Activated CD4-positive, alpha-beta memory T cell treated with anti-CD3 and anti-CD28 coated beads for 36 hours (primary cell): Measurements from ENCODE around the gene RNASEH2B. TPM values are rescaled to one million over a fixed set of nuclear protein-coding genes. Genes with fewer than 3 reads are reported as not detected.

Experiments used
- CTCF ChIA-PET: fragments of 350-600 bp; sonication (Branson Sonifier 250); formaldehyde crosslinking; loops from one replicate; lab custom pipeline; 2021; ENCODE audit warnings: antibody characterized with exemption, inconsistent platforms; lab: Charles Lee
- POLR2A ChIA-PET: fragments of 350-600 bp; sonication (Branson Sonifier 250); formaldehyde crosslinking; loops from one replicate; lab custom pipeline; 2021; ENCODE audit warnings: antibody characterized with exemption; lab: Charles Lee
- DNase-seq: peaks from one replicate; pipeline ENCODE4 v3.0.0-alpha.2; 2020
- H3K27ac Mint-ChIP-seq: one replicate; pipeline ENCODE4 v1.8.0; 2021; ENCODE audit warnings: mixed read lengths
- H3K27me3 Mint-ChIP-seq: one replicate; pipeline ENCODE4 v1.8.0; 2021; ENCODE audit warnings: mixed read lengths
- H3K36me3 Mint-ChIP-seq: one replicate; pipeline ENCODE4 v1.8.0; 2021; ENCODE audit warnings: mixed read lengths
- H3K4me1 Mint-ChIP-seq: one replicate; pipeline ENCODE4 v1.8.0; 2021; ENCODE audit warnings: low read depth, mixed read lengths
- H3K4me3 Mint-ChIP-seq: one replicate; pipeline ENCODE4 v1.8.0; 2021; ENCODE audit warnings: mild to moderate bottlenecking, mixed read lengths
- H3K9me3 Mint-ChIP-seq: one replicate; pipeline ENCODE4 v1.8.0; 2021; ENCODE audit warnings: mixed read lengths
- intact Hi-C: fragments of 100-400 bp; cut with micrococcal nuclease; formaldehyde crosslinking; loops from one replicate; pipeline ENCODE4 v1.15.1; 2023
- total RNA-seq, 2 experiments: library from RNA; stranded (reverse); gene quantifications; one replicate each; pipeline ENCODE4 v1.2.3, GENCODE V29; 2021

The RNASEH2B gene
- total RNA-seq, 2 experiments from 2014 or later: 40.8 to 48.4 TPM

DNA sequence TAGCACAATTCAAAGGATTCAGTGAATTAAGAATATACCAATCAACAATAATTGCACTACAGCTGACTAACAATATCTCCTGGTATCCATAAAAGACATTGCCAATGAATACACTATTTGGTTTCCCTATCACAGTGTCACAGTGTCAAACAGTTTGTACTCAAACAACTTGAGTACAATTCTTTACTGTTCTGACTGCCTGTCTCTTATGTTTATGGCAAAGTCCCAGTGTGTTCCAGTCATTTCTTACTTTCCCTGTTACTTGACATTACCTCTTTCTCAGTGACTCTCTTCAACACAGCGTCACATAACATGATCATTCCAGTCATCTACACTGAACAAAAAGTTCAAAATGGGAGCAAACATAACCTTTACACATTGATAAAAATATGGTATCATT is 21.2 kb upstream of the RNASEH2B start:
- no peaks in the 10 kb centered on the region for H3K9me3 Mint-ChIP-seq
- peaks cover 24% of the 10 kb centered on the region for H3K4me1 Mint-ChIP-seq
- H3K27me3 Mint-ChIP-seq: no peaks in the 10 kb centered on the region
- ChIA-PET CTCF (interaction anchor here (1.2 kb wide), 1 partner anchor 23 kb away, joined by 3 read pairs; no protein-coding TSS in a partner anchor), POLR2A (no interaction called here)
- no peaks in the 10 kb centered on the region for H3K36me3 Mint-ChIP-seq
- intact Hi-C loops: no loop called here
- H3K4me3 Mint-ChIP-seq: no peak overlapping the region
- DNase-seq: no peak
- no peak overlapping the region for H3K27ac Mint-ChIP-seq

DNA sequence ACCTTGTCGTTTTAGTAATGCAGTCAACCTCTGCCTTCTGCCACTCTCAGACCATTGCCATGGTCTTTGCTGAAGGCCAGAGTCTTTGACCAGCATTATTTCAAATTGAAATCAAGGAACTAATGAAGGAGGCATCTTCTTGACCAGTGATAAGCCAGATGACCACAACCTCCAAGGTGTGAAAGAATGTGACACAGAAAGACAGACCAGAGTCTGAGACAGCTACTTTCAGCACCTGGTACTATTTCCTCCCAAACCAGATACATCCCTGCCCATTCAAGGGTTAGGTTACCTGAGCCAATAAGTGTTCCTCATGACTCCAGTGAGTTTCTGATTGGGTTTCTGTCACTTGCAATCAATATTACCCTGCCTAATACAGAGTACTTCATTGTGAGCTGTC is 20.3 kb upstream of the RNASEH2B start:
- no peak overlapping the region for H3K27ac Mint-ChIP-seq
- DNase-seq: no peak
- no peaks in the 10 kb centered on the region for H3K27me3 Mint-ChIP-seq
- ChIA-PET CTCF (interaction anchor here (1.2 kb wide), 1 partner anchor 22 kb away, joined by 3 read pairs; no protein-coding TSS in a partner anchor), POLR2A (no interaction called here)
- peaks cover 2% of the 10 kb centered on the region for H3K36me3 Mint-ChIP-seq
- intact Hi-C loops: no loop called here
- H3K4me1 Mint-ChIP-seq: peaks cover 33% of the 10 kb centered on the region
- H3K9me3 Mint-ChIP-seq: no peaks in the 10 kb centered on the region
- H3K4me3 Mint-ChIP-seq: no peak overlapping the region

DNA sequence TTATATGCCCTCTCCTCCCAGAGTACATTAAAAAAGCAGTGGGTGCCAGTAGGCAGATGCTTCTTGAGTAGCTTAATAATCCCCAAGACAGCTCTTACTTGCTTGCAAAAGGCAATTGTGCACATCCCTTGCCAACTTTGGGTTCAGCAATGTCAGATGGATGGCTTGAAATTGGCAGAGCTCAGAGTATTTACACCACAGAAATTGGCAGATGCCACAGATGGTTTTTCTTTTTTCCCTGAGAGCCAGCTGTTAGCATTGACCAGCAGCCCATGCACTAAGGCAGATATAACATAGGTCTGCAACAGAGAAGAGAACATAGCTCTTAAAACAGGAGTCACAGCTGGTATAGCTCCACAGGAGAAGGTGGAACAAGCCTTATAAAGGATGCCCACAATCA is 18.4 kb upstream of the RNASEH2B start:
- no peak overlapping the region for H3K27ac Mint-ChIP-seq
- H3K27me3 Mint-ChIP-seq: no peaks in the 10 kb centered on the region
- ChIA-PET CTCF (interaction anchor here (0.6 to 5.0 kb wide), 4 partner anchors 20 to 1237 kb away, joined by 3 to 38 read pairs (median 4); partner anchors contain the start of gene NEK5), POLR2A (interaction anchor here (1.3 to 1.4 kb wide), 3 partner anchors 11 to 18 kb away, joined by 4 to 6 read pairs (median 4); no protein-coding TSS in a partner anchor)
- H3K36me3 Mint-ChIP-seq: peaks cover 5% of the 10 kb centered on the region
- no peaks in the 10 kb centered on the region for H3K9me3 Mint-ChIP-seq
- peaks cover 39% of the 10 kb centered on the region for H3K4me1 Mint-ChIP-seq
- no peak for DNase-seq
- intact Hi-C loops: loop anchor here (5.0 kb wide), 3 partner anchors 524 to 809 kb away; no protein-coding TSS in a partner anchor
- H3K4me3 Mint-ChIP-seq: no peak overlapping the region

DNA sequence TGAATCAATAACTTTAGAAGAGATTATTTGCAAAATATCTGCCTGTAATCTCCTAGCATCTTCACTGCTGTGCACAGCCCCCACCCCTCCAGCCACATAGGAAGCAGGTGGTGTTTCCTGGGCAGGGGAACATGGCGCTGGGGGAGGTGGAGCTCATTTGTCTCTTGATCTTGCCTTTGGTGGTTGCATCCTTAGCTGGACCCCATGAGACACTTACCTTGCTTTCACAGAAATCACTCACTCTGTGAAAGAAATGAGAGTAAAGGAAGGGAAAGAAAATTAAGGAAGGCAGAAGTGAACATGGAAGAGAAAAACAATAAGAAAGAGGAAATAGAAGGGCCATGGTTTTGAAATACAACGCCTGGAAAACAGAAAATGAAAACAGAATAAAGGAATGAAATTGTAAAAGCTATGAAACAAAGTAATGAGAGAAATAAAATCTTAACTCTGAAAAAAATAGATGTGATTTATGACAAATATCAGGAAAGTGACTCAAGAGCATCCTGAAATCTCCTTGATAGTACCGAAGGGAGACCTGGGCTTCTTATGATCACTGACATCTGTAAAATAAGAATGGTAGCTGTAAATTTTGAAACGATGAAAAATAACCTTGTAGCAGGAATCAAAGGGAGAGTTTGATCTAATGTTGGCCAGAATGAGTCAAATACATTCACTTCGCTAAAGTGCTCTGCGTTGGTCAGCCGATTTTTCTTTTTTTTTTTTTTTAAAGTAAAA is 17.2 kb upstream of the RNASEH2B start:
- peak overlapping the region; percentile 64 for H3K4me3 Mint-ChIP-seq
- H3K27me3 Mint-ChIP-seq: no peaks in the 10 kb centered on the region
- DNase-seq: peak; percentile 48
- H3K27ac Mint-ChIP-seq: peak overlapping the region; percentile 64
- peaks cover 5% of the 10 kb centered on the region for H3K36me3 Mint-ChIP-seq
- H3K9me3 Mint-ChIP-seq: no peaks in the 10 kb centered on the region
- intact Hi-C loops: loop anchor here (2.0 to 5.0 kb wide), 4 partner anchors 525 to 810 kb away; no protein-coding TSS in a partner anchor
- H3K4me1 Mint-ChIP-seq: peaks cover 39% of the 10 kb centered on the region
- POLR2A ChIA-PET: interaction anchor here (0.9 to 1.6 kb wide), 6 partner anchors 9 to 895 kb away, joined by 3 to 6 read pairs (median 4); no protein-coding TSS in a partner anchor
- CTCF ChIA-PET: interaction anchor here (0.7 to 5.0 kb wide), 5 partner anchors 13 to 986 kb away, joined by 3 to 38 read pairs (median 5); no protein-coding TSS in a partner anchor

DNA sequence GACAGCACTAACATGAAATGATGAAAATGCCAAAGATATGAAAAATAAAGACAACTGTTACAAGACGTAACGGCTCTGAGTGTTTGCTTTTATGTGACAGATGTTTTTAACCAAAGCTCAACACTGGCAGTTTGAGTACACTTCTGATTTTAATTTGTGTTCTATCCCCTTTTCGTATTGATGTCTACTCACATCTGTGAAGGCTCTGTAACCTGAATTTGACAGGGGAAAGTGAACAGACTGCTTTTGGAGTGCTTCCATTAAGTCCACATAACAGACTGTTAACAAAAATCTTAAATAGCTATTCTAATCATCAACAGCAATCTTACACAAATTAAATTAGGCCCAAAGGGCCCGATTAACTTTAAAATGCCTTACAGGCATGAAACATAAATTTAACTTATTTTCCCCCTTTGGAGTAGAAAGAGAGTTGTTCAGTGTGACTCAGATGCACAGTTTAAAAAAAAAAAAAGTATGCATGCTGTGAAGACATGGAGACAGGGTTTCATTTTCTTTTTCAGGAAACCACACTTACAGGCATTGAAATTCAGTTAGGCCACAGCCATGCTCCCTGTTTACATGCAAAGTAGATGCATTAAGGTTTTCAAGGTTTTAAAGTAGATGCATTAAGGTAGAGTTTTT is 16.3 kb upstream of the RNASEH2B start:
- intact Hi-C loops: loop anchor here (1.0 to 5.0 kb wide), 5 partner anchors 16 to 811 kb away; partner anchors contain the start of gene RNASEH2B
- ChIA-PET CTCF (interaction anchor here (0.7 to 5.0 kb wide), 4 partner anchors 14 to 987 kb away, joined by 3 to 38 read pairs (median 6); no protein-coding TSS in a partner anchor), POLR2A (interaction anchor here (0.9 to 1.6 kb wide), 4 partner anchors 16 to 896 kb away, joined by 3 to 4 read pairs (median 4); partner anchors contain the start of gene RNASEH2B)
- Mint-ChIP-seq H3K36me3 (peaks cover 5% of the 10 kb centered on the region), H3K9me3 (no peaks in the 10 kb centered on the region), H3K4me3 (peak overlapping the region; percentile 53), H3K4me1 (peaks cover 39% of the 10 kb centered on the region), H3K27me3 (no peaks in the 10 kb centered on the region), H3K27ac (peak overlapping the region; percentile 84)
- peak; percentile 16 for DNase-seq

DNA sequence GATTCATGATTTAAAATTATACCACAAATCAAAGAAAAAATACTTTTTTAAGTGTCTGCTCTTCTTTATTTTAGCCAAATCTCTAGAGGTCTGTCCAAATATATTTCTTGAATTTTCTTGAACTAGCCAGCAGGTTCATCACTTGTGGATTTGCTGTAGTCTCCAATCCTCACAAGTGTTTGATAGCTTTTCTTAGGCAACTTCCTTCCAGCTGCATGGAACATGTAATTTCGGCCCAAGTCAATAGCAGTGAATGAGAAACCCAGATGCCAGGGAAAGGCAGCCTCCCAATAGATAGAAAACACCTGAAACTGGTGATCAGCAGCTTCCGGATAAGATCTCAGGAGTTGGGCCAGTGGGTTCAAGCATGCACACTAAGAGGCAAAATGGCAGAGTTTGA is 15.6 kb upstream of the RNASEH2B start:
- POLR2A ChIA-PET: interaction anchor here (1.3 kb wide), 1 partner anchor 15 kb away, joined by 4 read pairs; the partner anchor contains the start of gene RNASEH2B
- Mint-ChIP-seq H3K4me1 (peaks cover 39% of the 10 kb centered on the region), H3K36me3 (peaks cover 5% of the 10 kb centered on the region), H3K4me3 (no peak overlapping the region), H3K9me3 (no peaks in the 10 kb centered on the region), H3K27ac (peak overlapping the region; percentile 84), H3K27me3 (no peaks in the 10 kb centered on the region)
- intact Hi-C loops: loop anchor here (5.0 kb wide), 3 partner anchors 527 to 812 kb away; no protein-coding TSS in a partner anchor
- no peak for DNase-seq
- CTCF ChIA-PET: interaction anchor here (5.0 kb wide), 1 partner anchor 18 kb away, joined by 38 read pairs; no protein-coding TSS in a partner anchor

DNA sequence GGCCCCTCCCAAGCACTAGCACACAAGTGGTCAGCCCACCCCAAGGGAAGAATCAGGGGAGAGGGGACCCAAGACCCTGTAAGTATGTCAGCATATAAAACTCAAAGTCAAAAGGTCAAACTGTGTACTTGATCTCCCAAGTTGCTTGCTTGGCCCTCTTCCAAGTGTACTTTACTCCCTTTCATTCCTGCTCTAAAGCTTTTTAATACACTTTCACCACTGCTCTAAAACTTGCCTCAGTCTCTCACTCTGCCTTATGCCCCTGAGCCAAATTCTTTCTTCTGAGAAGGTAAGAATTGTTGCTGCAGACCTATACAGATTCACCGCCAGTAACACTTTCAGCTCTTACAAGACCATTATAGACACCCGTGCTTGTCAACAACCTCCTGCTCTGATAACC is 15.1 kb upstream of the RNASEH2B start:
- Mint-ChIP-seq H3K9me3 (no peaks in the 10 kb centered on the region), H3K27ac (peak overlapping the region; percentile 38), H3K27me3 (no peaks in the 10 kb centered on the region), H3K4me3 (no peak overlapping the region), H3K36me3 (peaks cover 5% of the 10 kb centered on the region), H3K4me1 (peaks cover 39% of the 10 kb centered on the region)
- ChIA-PET POLR2A (no interaction called here), CTCF (interaction anchor here (1.2 to 5.0 kb wide), 2 partner anchors 17 to 21 kb away, joined by 4 to 38 read pairs; no protein-coding TSS in a partner anchor)
- intact Hi-C loops: loop anchor here (5.0 kb wide), 3 partner anchors 527 to 812 kb away; no protein-coding TSS in a partner anchor
- no peak for DNase-seq

DNA sequence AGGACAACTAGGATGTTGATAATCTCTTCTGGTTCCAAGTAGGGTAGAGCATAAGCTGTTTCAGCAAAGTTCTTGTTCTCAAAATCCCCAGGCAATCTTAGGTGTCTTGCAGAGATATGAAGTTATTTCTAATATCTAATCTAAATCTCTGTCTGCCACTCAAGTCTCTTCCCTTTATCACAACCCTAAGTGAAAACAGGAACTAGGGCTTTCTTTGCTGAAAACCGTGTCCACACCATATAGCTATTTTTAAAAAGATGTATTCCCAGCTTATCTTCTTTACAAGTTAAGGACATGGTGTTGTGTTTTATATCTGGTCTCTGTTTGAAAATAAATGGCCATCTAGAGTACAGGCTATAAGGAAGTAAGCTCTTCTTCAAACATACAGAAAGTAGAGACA is 11.3 kb upstream of the RNASEH2B start:
- ChIA-PET POLR2A (no interaction called here), CTCF (no interaction called here)
- peaks cover 16% of the 10 kb centered on the region for H3K4me1 Mint-ChIP-seq
- no peak overlapping the region for H3K27ac Mint-ChIP-seq
- no peak for DNase-seq
- H3K4me3 Mint-ChIP-seq: no peak overlapping the region
- peaks cover 5% of the 10 kb centered on the region for H3K36me3 Mint-ChIP-seq
- no peaks in the 10 kb centered on the region for H3K9me3 Mint-ChIP-seq
- H3K27me3 Mint-ChIP-seq: no peaks in the 10 kb centered on the region
- intact Hi-C loops: no loop called here

DNA sequence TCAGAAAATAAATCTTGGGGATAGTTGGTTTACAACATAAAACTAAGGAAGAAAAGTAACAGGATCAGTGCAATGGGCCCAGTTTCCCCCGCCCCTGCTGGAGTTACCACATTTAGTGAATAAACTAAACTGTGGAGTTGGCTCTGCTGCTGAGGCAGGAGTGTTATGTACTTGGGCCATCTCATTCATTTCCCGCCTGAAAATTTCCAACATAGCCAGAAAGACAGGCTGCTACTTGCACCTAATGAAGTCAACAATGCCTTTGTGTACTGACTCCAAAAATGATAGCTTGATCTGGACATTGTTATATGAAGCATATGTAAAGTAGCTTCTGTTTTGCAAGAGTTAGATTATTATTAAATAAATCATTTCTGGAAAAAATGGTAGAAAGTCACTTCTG is 7.9 kb upstream of the RNASEH2B start:
- Mint-ChIP-seq H3K4me1 (no peaks in the 10 kb centered on the region), H3K4me3 (no peak overlapping the region), H3K27ac (no peak overlapping the region), H3K36me3 (no peaks in the 10 kb centered on the region), H3K9me3 (no peaks in the 10 kb centered on the region), H3K27me3 (no peaks in the 10 kb centered on the region)
- no peak for DNase-seq
- ChIA-PET CTCF (interaction anchor here (1.5 to 2.0 kb wide), 2 partner anchors 11 to 101 kb away, joined by 3 to 8 read pairs; no protein-coding TSS in a partner anchor), POLR2A (interaction anchor here (0.9 kb wide), 1 partner anchor 10 kb away, joined by 4 read pairs; no protein-coding TSS in a partner anchor)
- intact Hi-C loops: no loop called here

DNA sequence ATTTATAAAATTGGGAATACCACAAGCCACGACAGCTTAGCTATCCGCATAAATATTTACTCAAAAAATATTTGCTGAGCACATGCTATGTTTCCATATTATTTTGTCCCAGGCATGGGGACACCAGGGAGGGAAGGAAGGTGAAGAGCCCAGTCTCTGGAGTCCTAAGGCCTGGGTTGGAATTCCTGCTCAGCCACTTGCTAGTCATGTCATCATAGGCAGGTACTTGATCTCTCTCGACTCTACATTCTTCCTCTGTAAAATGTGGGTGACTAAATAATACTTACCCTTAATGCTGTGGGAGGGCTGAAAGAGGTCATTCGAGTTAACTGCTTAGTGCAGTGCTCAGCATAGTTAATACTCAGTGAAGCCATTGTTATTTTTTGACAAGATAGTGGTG is 4.3 kb upstream of the RNASEH2B start:
- intact Hi-C loops: no loop called here
- no peak for DNase-seq
- Mint-ChIP-seq H3K36me3 (no peaks in the 10 kb centered on the region), H3K4me3 (no peak overlapping the region), H3K4me1 (peaks cover 5% of the 10 kb centered on the region), H3K27ac (no peak overlapping the region), H3K27me3 (no peaks in the 10 kb centered on the region), H3K9me3 (no peaks in the 10 kb centered on the region)
- ChIA-PET POLR2A (no interaction called here), CTCF (no interaction called here)

DNA sequence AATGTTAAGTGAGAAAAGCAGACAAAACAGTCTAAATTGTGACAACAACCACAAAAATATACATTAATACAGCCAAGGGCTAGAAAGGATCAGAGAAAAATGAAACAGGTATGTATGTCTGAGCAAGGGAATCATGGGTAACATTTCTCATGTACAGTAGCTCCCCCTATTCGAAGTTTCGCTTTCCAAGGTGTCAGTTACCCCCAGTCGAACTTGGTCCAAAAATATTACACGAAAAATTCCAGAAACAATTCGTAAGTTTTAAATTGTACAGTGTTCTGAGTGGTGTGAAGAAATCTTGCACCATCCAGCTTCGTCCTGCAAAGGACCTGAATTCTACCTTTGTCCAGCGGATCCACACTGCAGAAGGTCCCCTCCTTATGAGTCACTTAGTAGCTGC is 1.8 kb upstream of the RNASEH2B start:
- Mint-ChIP-seq H3K4me1 (peaks cover 23% of the 10 kb centered on the region), H3K27me3 (no peaks in the 10 kb centered on the region), H3K27ac (no peak overlapping the region), H3K9me3 (no peaks in the 10 kb centered on the region), H3K4me3 (no peak overlapping the region), H3K36me3 (no peaks in the 10 kb centered on the region)
- no peak for DNase-seq
- CTCF ChIA-PET: interaction anchor here (1.8 kb wide), 1 partner anchor 15 kb away, joined by 7 read pairs; no protein-coding TSS in a partner anchor
- intact Hi-C loops: no loop called here
- POLR2A ChIA-PET: interaction anchor here (1.6 kb wide), 1 partner anchor 16 kb away, joined by 6 read pairs; no protein-coding TSS in a partner anchor
